IPS-15b (cell line): ENCODE results near the gene GATB.
"Not testable (repeated sequence)": the region's sequence is repeated elsewhere in the genome, so short reads cannot be mapped to it uniquely, and the experiment has no call there.

Experiments
- H3K27me3 ChIP-seq: one replicate; pipeline ENCODE4 v1.6.1; 2013; ENCODE audit warnings: low read length; ENCODE audit not compliant: control insufficient read depth, insufficient read depth
- H3K36me3 ChIP-seq: one replicate; pipeline ENCODE4 v1.6.1; 2013; ENCODE audit warnings: low read length; ENCODE audit not compliant: control insufficient read depth, insufficient read depth
- H3K4me1 ChIP-seq: one replicate; pipeline ENCODE4 v1.6.1; 2013; ENCODE audit warnings: mild to moderate bottlenecking, low read length; ENCODE audit not compliant: control insufficient read depth, insufficient read depth
- H3K4me3 ChIP-seq: one replicate; pipeline ENCODE4 v1.5.1; 2013; ENCODE audit warnings: low read depth, low read length
- H3K9ac ChIP-seq: one replicate; pipeline ENCODE4 v1.6.1; 2013; ENCODE audit warnings: low read depth, mild to moderate bottlenecking, low read length
- H3K9me3 ChIP-seq: one replicate; pipeline ENCODE4 v1.6.1; 2013; ENCODE audit warnings: mild to moderate bottlenecking, low read length; ENCODE audit not compliant: control insufficient read depth, insufficient read depth

The GATB gene

GRCh38 chr4:151750156-151750555 lies 10.7 kb downstream of the GATB start:
- Histone ChIP-seq H3K4me3 (no peak overlapping the region), H3K9ac (no peak overlapping the region), H3K4me1 (peaks cover 3% of the 10 kb centered on the region), H3K36me3 (no peaks in the 10 kb centered on the region), H3K27me3 (no peaks in the 10 kb centered on the region), H3K9me3 (no peaks in the 10 kb centered on the region)

- Histone ChIP-seq H3K27me3 (no peaks in the 10 kb centered on the region), H3K9ac (no peak overlapping the region), H3K9me3 (no peaks in the 10 kb centered on the region), H3K4me1 (peaks cover 5% of the 10 kb centered on the region), H3K4me3 (no peak overlapping the region), H3K36me3 (no peaks in the 10 kb centered on the region)
Observed at GRCh38 chr4:151745481-151746231, 15.2 kb downstream of the GATB start.

GRCh38 chr4:151744614-151745013 lies 16.2 kb downstream of the GATB start:
- Histone ChIP-seq H3K9ac (no peak overlapping the region), H3K36me3 (no peaks in the 10 kb centered on the region), H3K27me3 (no peaks in the 10 kb centered on the region), H3K4me1 (peaks cover 5% of the 10 kb centered on the region), H3K4me3 (no peak overlapping the region), H3K9me3 (no peaks in the 10 kb centered on the region)

DNA sequence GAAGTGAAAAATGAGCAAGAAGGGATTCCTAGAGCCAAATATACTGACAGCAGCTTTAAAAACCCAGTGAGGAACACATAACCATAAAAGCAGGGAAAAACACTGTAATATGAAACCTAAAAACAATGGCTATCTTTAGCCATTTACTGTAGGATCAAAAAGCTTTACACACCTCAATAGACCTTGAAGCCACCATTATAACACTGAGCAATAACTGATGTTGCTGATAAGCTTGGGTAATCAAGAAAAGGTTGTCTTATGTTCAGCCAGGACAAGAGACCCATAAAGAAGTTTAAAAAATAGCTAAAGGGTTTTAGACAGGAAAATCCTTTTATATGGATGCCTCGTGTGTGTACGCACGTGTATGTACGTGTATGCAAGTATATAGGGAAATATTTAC lies 16.9 kb downstream of the GATB start:
- Histone ChIP-seq H3K36me3 (no peaks in the 10 kb centered on the region), H3K9me3 (no peaks in the 10 kb centered on the region), H3K9ac (no peak overlapping the region), H3K27me3 (no peaks in the 10 kb centered on the region), H3K4me1 (peaks cover 5% of the 10 kb centered on the region), H3K4me3 (no peak overlapping the region)

DNA sequence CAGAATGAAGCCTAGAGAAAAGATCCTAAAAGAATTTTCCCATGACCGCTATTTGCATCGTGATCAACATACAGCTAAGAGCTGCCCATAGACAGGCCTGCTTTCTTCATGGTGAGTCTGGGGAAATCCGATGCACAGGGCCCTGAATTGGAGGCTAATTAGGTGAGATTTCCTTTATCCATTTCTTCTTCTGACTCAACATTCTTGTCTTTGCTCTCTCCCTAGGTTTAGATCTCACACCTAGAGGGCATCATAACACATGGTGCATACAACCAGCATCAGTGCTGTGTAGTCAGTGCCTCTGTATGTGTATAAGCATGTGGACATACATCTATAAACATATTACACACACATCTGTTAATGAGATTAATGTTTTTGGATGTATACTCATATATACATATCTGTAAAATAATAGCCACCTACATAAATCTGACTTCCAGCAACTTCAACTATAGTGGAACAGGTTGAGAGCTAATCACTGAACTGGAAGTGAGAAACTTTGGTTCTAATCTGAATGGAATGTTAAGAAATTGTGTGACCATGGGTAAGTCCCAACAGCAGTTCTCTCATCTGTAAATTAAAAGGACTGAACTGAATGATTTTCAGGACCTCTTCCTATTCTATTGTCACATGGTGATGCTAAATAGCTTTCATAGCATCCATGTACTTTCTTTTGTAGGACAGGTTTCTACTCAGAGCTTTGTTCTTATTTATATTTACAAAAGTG lies 17.5 kb downstream of the GATB start:
- no peak overlapping the region for H3K9ac ChIP-seq
- H3K4me1 ChIP-seq = peaks cover 5% of the 10 kb centered on the region
- no peaks in the 10 kb centered on the region for H3K9me3 ChIP-seq
- no peak overlapping the region for H3K4me3 ChIP-seq
- no peaks in the 10 kb centered on the region for H3K27me3 ChIP-seq
- H3K36me3 ChIP-seq = no peaks in the 10 kb centered on the region

- Histone ChIP-seq H3K27me3 (no peaks in the 10 kb centered on the region), H3K9me3 (no peaks in the 10 kb centered on the region), H3K4me3 (no peak overlapping the region), H3K4me1 (peaks cover 2% of the 10 kb centered on the region), H3K9ac (no peak overlapping the region), H3K36me3 (no peaks in the 10 kb centered on the region)
Observed at GRCh38 chr4:151738720-151739517, 21.9 kb downstream of the GATB start.

DNA sequence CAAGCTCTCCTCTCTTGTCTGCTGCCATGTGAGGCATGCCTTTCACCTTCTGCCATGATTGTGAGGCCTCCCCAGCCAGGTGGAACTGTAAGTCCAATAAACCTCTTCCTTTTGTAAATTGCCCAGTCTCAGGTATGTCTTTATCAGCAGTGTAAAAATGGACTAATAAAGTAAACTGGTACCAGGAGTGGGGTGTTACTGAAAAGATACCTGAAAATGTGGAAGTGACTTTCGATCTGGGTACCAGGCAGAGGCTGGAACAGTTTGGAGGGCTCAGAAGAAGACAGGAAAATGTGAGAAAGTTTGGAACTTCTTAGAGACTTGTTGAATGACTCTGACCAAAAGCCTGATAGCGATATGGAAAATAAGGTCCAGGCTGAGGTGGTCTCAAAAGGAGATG lies 24.0 kb downstream of the GATB start:
- H3K36me3 ChIP-seq, H3K27me3 ChIP-seq, H3K4me1 ChIP-seq, H3K4me3 ChIP-seq, H3K9me3 ChIP-seq, H3K9ac ChIP-seq: not testable (repeated sequence)

DNA sequence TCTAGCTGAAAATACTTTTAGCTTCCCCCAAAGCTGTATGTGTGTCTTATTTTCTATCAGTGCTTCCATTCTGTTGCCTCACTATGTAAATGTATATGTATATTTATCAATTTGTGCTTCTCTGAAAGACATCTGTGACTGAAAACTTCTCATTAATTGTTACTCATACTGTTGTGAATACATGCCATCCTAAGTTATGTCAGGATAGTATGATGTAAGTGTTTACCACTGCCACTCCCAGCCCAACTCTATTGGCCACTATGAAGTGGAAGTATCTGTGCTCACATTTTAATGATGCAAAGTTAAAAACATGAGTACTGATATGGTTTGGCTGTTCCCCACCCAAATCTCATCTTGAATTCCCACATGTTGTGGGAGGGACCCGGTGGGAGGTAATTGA lies 24.4 kb downstream of the GATB start:
- Histone ChIP-seq H3K27me3 (no peaks in the 10 kb centered on the region), H3K9me3 (no peaks in the 10 kb centered on the region), H3K4me3 (no peak overlapping the region), H3K4me1 (no peaks in the 10 kb centered on the region), H3K36me3 (no peaks in the 10 kb centered on the region), H3K9ac (no peak overlapping the region)

GRCh38 chr4:151731670-151732069 lies 29.1 kb downstream of the GATB start:
- H3K9me3 ChIP-seq, H3K4me3 ChIP-seq, H3K27me3 ChIP-seq, H3K36me3 ChIP-seq, H3K9ac ChIP-seq, H3K4me1 ChIP-seq: not testable (repeated sequence)

DNA sequence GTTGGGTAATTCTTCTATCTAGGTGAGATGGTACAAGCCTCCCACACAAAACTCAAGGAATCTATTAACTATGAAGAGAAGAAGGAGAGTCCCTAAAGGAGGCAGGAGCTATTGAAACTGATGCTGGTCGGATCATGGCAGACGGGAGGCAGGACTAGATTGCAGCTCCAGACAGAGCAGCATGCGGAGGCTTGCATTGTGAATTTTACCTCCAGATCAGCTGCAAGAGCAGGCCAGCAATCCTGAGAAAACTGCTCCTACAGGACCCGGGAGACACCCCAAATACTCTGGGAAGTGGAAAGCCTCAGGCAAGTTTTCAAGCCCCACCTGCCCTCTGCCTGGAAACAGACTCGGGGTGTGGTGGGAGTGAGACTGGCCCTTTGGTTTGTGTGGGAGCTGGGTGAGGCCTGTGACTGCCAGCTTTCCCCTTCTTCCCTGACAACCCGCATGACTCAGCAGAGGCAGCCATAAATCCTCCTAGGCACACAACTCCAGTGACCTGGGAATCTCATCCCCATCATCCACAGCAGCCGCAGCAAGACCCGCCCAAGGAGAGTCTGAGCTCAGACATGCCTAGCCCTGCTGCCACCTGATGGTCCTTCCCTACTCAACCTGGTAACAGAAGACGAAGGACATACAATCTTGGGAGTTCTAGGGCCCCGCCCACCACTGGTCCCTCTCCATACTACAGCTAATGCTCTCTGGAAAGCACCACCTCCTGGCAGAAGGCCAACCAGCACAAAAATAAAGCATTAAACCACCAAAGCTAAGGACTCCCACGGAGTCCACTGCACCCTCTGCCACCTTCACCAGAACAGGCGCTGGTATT lies 30.9 kb downstream of the GATB start:
- H3K9me3 ChIP-seq = no peaks in the 10 kb centered on the region
- no peak overlapping the region for H3K9ac ChIP-seq
- H3K4me1 ChIP-seq = no peaks in the 10 kb centered on the region
- H3K4me3 ChIP-seq = no peak overlapping the region
- no peaks in the 10 kb centered on the region for H3K27me3 ChIP-seq
- H3K36me3 ChIP-seq = no peaks in the 10 kb centered on the region

DNA sequence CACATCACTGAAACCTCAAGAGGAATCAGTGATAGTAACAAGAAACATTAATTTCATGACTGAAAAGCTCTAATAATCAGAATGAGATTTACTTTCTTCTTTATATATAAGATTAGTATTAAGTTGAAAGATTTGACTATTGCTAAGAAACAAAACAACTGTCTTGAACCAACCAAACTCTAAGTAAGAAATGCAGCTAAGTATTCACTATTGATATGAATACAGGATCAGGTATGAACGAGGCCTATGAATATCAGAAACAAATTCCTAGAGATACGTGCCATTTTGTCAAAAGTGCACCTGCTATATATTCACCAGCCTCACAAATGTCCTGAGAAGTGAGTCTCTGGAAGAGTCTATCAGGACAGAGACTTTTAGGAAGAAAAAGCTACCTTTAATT lies 32.1 kb downstream of the GATB start:
- H3K9me3 ChIP-seq = no peaks in the 10 kb centered on the region
- no peak overlapping the region for H3K4me3 ChIP-seq
- H3K9ac ChIP-seq = no peak overlapping the region
- no peaks in the 10 kb centered on the region for H3K27me3 ChIP-seq
- H3K4me1 ChIP-seq = no peaks in the 10 kb centered on the region
- H3K36me3 ChIP-seq = no peaks in the 10 kb centered on the region
